Bronchial epithelial cell (primary cell): ENCODE results near the gene AMFR. TPM values are rescaled to one million over a fixed set of nuclear protein-coding genes. Genes with fewer than 3 reads are reported as not detected.

Experiments used
- DNase-seq: peaks from one replicate; pipeline ENCODE4 v3.0.0-alpha.2; 2010; ENCODE audit warnings: low read depth
- FAIRE-seq: peaks from 2 replicates; lab custom pipeline; 2011; peaks lifted over from hg19 to GRCh38; lab: Jason Lieb, UNC
- H3K27me3 ChIP-seq: 2 replicates; pipeline ENCODE4 v1.5.1; 2011; ENCODE audit warnings: low read length; ENCODE audit not compliant: control insufficient read depth, insufficient read depth
- H3K36me3 ChIP-seq: 2 replicates; pipeline ENCODE4 v1.5.1; 2011; ENCODE audit warnings: low read length; ENCODE audit not compliant: control insufficient read depth, insufficient read depth
- H3K4me3 ChIP-seq: 2 replicates; pipeline ENCODE4 v1.5.1; 2011; ENCODE audit warnings: mild to moderate bottlenecking, low read depth, low read length, control low read depth
- total RNA-seq: library from RNA; depleted of rRNA; stranded (reverse); fragments of >200 nt; gene quantifications from 2 replicates; pipeline ENCODE4 v1.2.1, GENCODE V29; 2014
- TF ChIP-seq, protein P1 (sequence below): IDR thresholded peaks from 2 replicates; pipeline ENCODE4 v1.5.1; 2011; ENCODE audit warnings: mild to moderate bottlenecking, moderate library complexity, low read length, control low read depth, inconsistent platforms; ENCODE audit not compliant: insufficient read depth, severe bottlenecking

Gene AMFR
- total RNA-seq, 1 donor from 2014 or later = 224 TPM

DNA sequence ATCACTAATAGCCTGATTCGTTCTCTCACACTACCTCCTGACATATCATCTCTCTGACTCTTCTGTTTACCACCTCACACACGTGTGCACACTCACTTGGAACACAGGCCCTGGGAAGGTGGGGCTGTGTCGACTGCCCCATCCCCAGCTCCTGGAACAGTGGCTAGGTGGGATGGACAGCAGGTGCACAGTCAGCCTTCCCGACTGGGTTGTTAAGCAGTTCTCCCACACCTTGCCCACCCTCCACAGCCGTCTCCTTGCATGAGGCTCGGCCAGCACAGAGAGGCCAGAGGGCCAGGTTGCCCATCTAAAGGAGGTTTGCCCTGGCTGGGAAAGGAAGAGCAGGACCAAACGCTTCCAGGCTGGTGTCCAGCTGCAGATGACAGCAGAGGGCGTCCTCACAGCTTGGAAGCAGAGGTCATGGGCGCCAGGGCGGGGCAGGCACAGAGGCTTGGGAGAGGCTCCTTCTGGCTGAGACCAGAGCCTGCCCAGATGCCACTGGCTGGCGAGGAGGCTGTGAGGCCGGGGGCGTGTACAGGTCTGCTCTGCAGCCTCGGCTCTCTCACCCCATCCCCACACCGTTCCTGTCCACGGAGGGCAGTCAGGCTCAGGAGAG is 92.8 kb downstream of the AMFR start:
- DNase-seq (no peak), FAIRE-seq (no peak)
- no peak overlapping the region for H3K4me3 ChIP-seq
- no peaks in the 10 kb centered on the region for H3K36me3 ChIP-seq
- no peaks in the 10 kb centered on the region for H3K27me3 ChIP-seq
- TF ChIP-seq, protein P1, sequence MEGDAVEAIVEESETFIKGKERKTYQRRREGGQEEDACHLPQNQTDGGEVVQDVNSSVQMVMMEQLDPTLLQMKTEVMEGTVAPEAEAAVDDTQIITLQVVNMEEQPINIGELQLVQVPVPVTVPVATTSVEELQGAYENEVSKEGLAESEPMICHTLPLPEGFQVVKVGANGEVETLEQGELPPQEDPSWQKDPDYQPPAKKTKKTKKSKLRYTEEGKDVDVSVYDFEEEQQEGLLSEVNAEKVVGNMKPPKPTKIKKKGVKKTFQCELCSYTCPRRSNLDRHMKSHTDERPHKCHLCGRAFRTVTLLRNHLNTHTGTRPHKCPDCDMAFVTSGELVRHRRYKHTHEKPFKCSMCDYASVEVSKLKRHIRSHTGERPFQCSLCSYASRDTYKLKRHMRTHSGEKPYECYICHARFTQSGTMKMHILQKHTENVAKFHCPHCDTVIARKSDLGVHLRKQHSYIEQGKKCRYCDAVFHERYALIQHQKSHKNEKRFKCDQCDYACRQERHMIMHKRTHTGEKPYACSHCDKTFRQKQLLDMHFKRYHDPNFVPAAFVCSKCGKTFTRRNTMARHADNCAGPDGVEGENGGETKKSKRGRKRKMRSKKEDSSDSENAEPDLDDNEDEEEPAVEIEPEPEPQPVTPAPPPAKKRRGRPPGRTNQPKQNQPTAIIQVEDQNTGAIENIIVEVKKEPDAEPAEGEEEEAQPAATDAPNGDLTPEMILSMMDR = peak; percentile 27

DNA sequence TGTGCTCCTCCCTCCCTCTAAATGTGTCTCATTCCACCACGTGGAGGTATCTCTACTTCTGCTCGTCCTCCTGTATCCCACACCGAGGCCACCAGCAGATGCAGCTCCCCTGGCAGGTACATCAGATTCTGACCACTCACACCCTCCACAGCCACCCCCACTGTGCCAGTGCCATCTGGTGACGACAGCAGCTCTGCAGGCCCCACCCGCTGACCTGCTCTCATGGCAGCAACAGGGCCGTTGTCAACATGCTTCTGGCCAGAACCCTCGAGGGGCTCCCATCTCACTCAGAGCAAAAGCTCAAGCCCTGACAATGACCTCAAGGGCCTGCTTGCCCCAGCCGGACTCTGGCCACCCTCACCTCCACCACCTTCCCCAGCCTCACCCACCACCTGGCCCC is 93.4 kb downstream of the AMFR start:
- Histone ChIP-seq H3K36me3 (no peaks in the 10 kb centered on the region), H3K4me3 (no peak overlapping the region), H3K27me3 (no peaks in the 10 kb centered on the region)
- TF ChIP-seq, protein P1 = no peak
- DNase-seq = no peak
- FAIRE-seq = no peak

DNA sequence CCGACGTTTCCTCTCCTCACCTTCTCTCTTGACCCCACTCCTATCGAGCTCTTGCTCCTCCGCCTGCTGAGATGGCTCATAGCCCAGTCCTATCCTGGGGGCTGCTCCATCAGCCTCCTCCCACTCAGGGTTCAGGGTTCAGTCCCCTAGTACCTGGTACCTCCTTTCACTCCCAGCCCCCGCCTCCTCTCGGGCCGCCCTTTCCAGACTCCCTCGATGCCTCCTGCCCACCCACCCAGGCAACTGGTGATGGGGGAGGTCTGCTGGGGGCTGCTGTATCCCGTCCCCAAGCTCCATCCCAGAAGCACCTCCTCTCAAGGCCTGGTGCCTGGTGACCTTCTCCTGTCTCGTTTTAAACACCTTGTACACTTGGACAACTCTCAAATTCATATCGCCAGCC is 93.9 kb downstream of the AMFR start:
- no peak for FAIRE-seq
- no peaks in the 10 kb centered on the region for H3K27me3 ChIP-seq
- no peak for DNase-seq
- TF ChIP-seq, protein P1 = no peak
- H3K36me3 ChIP-seq = no peaks in the 10 kb centered on the region
- no peak overlapping the region for H3K4me3 ChIP-seq

DNA sequence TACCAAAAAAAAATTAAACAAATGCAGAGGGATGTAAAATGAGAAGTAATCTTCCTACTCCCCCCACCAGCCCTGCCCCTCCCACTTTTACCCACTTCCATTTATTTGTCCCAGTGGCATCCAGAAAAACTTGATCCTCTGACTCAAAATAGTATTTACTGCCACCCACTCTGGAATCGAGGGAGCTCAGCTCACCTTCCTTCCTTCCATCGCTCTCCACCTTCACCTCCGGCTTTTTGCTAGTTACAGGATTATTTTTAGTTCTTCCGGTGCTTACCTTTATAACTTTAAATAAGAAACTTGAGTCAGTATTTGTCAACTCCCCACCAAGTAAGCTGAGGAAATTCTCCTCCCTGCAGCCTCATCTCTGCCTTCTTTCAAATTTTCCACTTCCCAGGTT is 94.9 kb downstream of the AMFR start:
- Histone ChIP-seq H3K27me3 (no peaks in the 10 kb centered on the region), H3K4me3 (no peak overlapping the region), H3K36me3 (no peaks in the 10 kb centered on the region)
- DNase-seq = peak; percentile 67
- TF ChIP-seq, protein P1 = no peak
- FAIRE-seq = no peak

GRCh38 chr16:56329887-56330286 is 95.5 kb downstream of the AMFR start:
- FAIRE-seq = no peak
- no peak for DNase-seq
- H3K4me3 ChIP-seq = no peak overlapping the region
- TF ChIP-seq, protein P1 = no peak
- no peaks in the 10 kb centered on the region for H3K36me3 ChIP-seq
- no peaks in the 10 kb centered on the region for H3K27me3 ChIP-seq
